ENCODE measurements around the gene SYT13. TPM values are rescaled to one million over a fixed set of nuclear protein-coding genes. Genes with fewer than 3 reads are reported as not detected.

Gene SYT13
- total RNA-seq, 1 experiment from 2014 or later = 4.3 TPM

- H3K27ac Mint-ChIP-seq = no peak overlapping the region
These were observed 23.2 kb downstream of the SYT13 start for GRCh38 chr11:45262900-45263299.

More at GRCh38 chr11:45262900-45263299, 23.2 kb downstream of the SYT13 start:
- Histone ChIP-seq H4K8ac (replicated peaks; ENCODE audit: insufficient read length, low read depth, low read length) (no peak overlapping the region), H4K5ac (ENCODE audit: insufficient read length, low read depth, low read length) (no peak overlapping the region), H2BK20ac (ENCODE audit: low read depth, low read length, poor library complexity, severe bottlenecking) (no peak overlapping the region), H2BK12ac (ENCODE audit: insufficient read length, low read depth, low read length) (no peak overlapping the region), H2AK5ac (ENCODE audit: insufficient read length, low read length) (no peak overlapping the region), H3K23ac (ENCODE audit: insufficient read length, low read depth, low read length) (no peak overlapping the region), H3K79me1 (ENCODE audit: insufficient read depth, low read depth, low read length, poor library complexity, severe bottlenecking) (no peaks in the 10 kb centered on the region), H3K9me3 (ENCODE audit: control insufficient read depth, low read depth, low read length) (no peaks in the 10 kb centered on the region), H3T11ph (ENCODE audit: low read length) (no peak overlapping the region), H3K23me2 (ENCODE audit: insufficient read length, low read depth, low read length, poor library complexity, severe bottlenecking) (no peaks in the 10 kb centered on the region), H3K27me3 (ENCODE audit: insufficient read depth, low read length) (no peaks in the 10 kb centered on the region), H3K4me2 (ENCODE audit: insufficient read depth, insufficient read length, low read length) (no peak overlapping the region), H2BK15ac (ENCODE audit: low read depth, low read length) (no peak overlapping the region), H3K18ac (ENCODE audit: insufficient read length, low read depth, low read length) (no peak overlapping the region), H3K14ac (ENCODE audit: insufficient read depth, low read length) (no peak overlapping the region), H4K20me1 (ENCODE audit: control insufficient read depth, insufficient read depth, insufficient read length) (no peaks in the 10 kb centered on the region), H2BK120ac (ENCODE audit: low read depth, low read length, poor library complexity, severe bottlenecking) (no peak overlapping the region), H2AFZ (ENCODE audit: low read length) (no peak overlapping the region), H3K27ac (ENCODE audit: insufficient read length, low read depth, low read length) (no peak overlapping the region), H3K56ac (ENCODE audit: insufficient read length, low read depth, low read length) (no peak overlapping the region), H3K79me2 (ENCODE audit: insufficient read depth, low read length) (no peaks in the 10 kb centered on the region), H3K9ac (ENCODE audit: extremely low read depth, insufficient read length, low read length) (no peak overlapping the region), H3K4me1 (ENCODE audit: insufficient read depth, low read length) (peaks cover 2% of the 10 kb centered on the region; the same call in 1 of the 2 replicates), H2BK5ac (ENCODE audit: insufficient read length, low read length) (no peak overlapping the region), H4K91ac (ENCODE audit: insufficient read length, low read depth, low read length) (no peak overlapping the region), H3K4ac (ENCODE audit: low read depth, low read length) (no peak overlapping the region)
- WGBS (ENCODE audit: extremely low coverage, insufficient read length, low lambda C conversion rate) = no CpG with 5 or more reads among the region's 4 CpGs
- TF ChIP-seq CTCF (conservative IDR thresholded peaks at IDR 0.05) = no peak
- Mint-ChIP-seq H3K4me3 (no peak overlapping the region), H3K27me3 (ENCODE audit: low read depth) (peaks cover 9% of the 10 kb centered on the region), H3K9me3 (no peaks in the 10 kb centered on the region), H3K36me3 (ENCODE audit: insufficient read depth in 1 of 3, low read depth in 3 of 3) (no peaks in the 10 kb centered on the region), H3K4me1 (peaks cover 16 to 21% of the 10 kb centered on the region in 2 experiments)
- DNase-seq = no peak
